Type B pancreatic cell (in vitro differentiated cells): ENCODE measurements around the gene MRPL58. TPM values are rescaled to one million over a fixed set of nuclear protein-coding genes. Genes with fewer than 3 reads are reported as not detected.
A peak's percentile ranks its signal among the peaks of the same experiment; 100 is the strongest.

ENCODE experiments used
- DNase-seq: peaks from one replicate; pipeline ENCODE4 v3.0.0; 2021; ENCODE audit warnings: mixed read lengths; ENCODE audit not compliant: unreplicated experiment; ENCODE audit errors: extremely low spot score
- H3K27ac Mint-ChIP-seq: 2 replicates; pipeline ENCODE4 v1.8.0; 2021; ENCODE audit warnings: mild to moderate bottlenecking, mixed read lengths
- H3K27me3 Mint-ChIP-seq: 2 replicates; pipeline ENCODE4 v1.8.0; 2021; ENCODE audit warnings: mixed read lengths
- H3K36me3 Mint-ChIP-seq: 2 replicates; pipeline ENCODE4 v1.8.0; 2021; ENCODE audit warnings: mixed read lengths
- H3K4me1 Mint-ChIP-seq: one replicate; pipeline ENCODE4 v1.8.0; 2021; ENCODE audit warnings: mixed read lengths; ENCODE audit not compliant: unreplicated experiment
- H3K4me3 Mint-ChIP-seq: 2 replicates; pipeline ENCODE4 v1.8.0; 2021; ENCODE audit warnings: mild to moderate bottlenecking, mixed read lengths
- H3K9me3 Mint-ChIP-seq: 2 replicates; pipeline ENCODE4 v1.8.0; 2021; ENCODE audit warnings: mixed read lengths
- total RNA-seq: library from RNA; stranded (reverse); gene quantifications from 2 replicates; pipeline ENCODE4 v1.2.1, GENCODE V29; 2021; ENCODE audit warnings: low replicate concordance
- TF ChIP-seq, protein P1 (sequence below): fragments of 200-600 bp; sonication (generic); conservative IDR thresholded peaks from 2 replicates; pipeline ENCODE4 v1.5.0; 2021; ENCODE audit warnings: antibody characterized with exemption, mild to moderate bottlenecking

MRPL58 gene
- total RNA-seq, 1 donor from 2014 or later, result 27.9 TPM

DNA sequence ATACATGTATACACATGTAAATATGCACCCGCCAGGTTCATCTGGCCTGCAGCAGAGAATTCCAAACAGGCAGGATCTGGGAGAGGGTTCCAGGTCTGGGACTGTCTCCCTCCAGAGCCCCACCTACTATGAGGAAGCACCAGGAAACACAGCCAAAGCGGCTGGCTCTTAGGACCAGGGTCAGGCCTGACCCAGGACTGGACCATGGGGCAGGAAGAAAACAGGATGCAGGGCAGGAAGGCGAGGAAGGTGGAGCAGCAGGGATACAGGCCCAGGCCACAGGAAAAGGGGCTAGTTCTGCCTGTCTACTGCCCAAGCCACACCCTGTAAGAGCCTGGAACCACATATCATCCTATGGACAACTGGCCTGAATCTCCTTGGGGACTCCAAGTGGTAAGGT, 42.1 kb upstream of the MRPL58 start:
- peaks cover 40% of the 10 kb centered on the region for H3K27me3 Mint-ChIP-seq
- peaks cover 9% of the 10 kb centered on the region for H3K4me1 Mint-ChIP-seq
- H3K36me3 Mint-ChIP-seq, result no peaks in the 10 kb centered on the region
- peak overlapping the region; percentile 46 for H3K27ac Mint-ChIP-seq
- H3K4me3 Mint-ChIP-seq, result peak overlapping the region; percentile 83
- DNase-seq, result no peak
- TF ChIP-seq, protein P1, sequence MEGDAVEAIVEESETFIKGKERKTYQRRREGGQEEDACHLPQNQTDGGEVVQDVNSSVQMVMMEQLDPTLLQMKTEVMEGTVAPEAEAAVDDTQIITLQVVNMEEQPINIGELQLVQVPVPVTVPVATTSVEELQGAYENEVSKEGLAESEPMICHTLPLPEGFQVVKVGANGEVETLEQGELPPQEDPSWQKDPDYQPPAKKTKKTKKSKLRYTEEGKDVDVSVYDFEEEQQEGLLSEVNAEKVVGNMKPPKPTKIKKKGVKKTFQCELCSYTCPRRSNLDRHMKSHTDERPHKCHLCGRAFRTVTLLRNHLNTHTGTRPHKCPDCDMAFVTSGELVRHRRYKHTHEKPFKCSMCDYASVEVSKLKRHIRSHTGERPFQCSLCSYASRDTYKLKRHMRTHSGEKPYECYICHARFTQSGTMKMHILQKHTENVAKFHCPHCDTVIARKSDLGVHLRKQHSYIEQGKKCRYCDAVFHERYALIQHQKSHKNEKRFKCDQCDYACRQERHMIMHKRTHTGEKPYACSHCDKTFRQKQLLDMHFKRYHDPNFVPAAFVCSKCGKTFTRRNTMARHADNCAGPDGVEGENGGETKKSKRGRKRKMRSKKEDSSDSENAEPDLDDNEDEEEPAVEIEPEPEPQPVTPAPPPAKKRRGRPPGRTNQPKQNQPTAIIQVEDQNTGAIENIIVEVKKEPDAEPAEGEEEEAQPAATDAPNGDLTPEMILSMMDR, result no peak
- H3K9me3 Mint-ChIP-seq, result no peaks in the 10 kb centered on the region

DNA sequence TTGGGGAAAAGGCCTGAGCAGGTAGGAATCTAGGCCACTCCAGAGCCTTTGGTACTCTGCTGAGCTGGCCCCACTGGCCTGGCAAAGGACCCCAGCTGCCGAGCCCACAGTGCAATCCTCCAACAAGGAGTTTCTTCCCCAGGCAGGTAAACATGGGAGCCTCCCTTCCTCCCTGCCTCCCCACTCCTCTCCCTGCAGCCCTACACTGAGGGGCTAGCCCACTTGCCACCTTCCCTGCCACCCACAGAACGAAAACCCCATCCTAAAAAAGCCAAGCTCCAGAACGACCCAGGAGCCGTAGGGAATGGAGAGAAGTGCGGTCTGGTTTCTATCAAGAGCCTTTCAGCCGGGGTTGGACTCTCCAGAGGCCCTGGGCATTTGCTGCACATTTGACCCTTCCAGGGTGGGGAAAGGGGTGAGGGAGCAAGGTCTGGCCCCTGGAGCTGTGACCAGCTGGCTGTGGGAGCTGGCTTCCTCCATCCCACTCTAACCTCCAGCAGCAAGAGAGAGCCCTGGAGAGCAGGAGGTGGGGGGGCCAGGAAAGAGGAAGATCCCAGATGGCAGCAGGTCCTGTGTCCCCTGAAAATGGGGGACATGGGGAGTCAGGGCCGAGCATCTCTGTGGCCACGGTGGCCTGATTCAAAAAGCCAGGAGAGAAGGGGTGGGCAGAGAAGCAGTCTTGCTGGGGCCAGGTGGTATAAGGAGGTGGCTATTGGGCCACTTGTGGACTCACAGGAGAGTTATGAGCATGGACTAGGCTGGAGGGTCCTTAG, 41.2 kb upstream of the MRPL58 start:
- peak overlapping the region; percentile 50 for H3K27ac Mint-ChIP-seq
- no peaks in the 10 kb centered on the region for H3K9me3 Mint-ChIP-seq
- H3K36me3 Mint-ChIP-seq, result no peaks in the 10 kb centered on the region
- peak overlapping the region; percentile 83 for H3K4me3 Mint-ChIP-seq
- TF ChIP-seq, protein P1, result no peak
- DNase-seq, result no peak
- H3K27me3 Mint-ChIP-seq, result peaks cover 46% of the 10 kb centered on the region
- peaks cover 9% of the 10 kb centered on the region for H3K4me1 Mint-ChIP-seq

DNA sequence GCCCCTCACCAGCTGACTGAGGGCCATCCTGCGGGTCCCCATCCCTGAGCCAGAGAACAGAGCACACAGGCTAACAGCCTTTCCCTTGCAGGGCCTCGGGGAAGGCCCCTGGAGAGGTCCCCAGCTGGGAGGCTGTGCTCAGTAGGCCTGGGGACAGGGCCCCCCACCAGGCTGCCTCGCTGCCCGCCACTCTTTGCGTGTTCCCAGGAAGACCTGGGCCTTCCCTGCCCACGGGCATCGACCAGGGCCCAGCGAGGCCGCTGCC, 40.7 kb upstream of the MRPL58 start:
- Mint-ChIP-seq H3K4me1 (peaks cover 9% of the 10 kb centered on the region), H3K27me3 (peaks cover 47% of the 10 kb centered on the region), H3K9me3 (no peaks in the 10 kb centered on the region), H3K4me3 (peak overlapping the region; percentile 83), H3K36me3 (no peaks in the 10 kb centered on the region), H3K27ac (no peak overlapping the region)
- no peak for DNase-seq
- TF ChIP-seq, protein P1, result no peak

DNA sequence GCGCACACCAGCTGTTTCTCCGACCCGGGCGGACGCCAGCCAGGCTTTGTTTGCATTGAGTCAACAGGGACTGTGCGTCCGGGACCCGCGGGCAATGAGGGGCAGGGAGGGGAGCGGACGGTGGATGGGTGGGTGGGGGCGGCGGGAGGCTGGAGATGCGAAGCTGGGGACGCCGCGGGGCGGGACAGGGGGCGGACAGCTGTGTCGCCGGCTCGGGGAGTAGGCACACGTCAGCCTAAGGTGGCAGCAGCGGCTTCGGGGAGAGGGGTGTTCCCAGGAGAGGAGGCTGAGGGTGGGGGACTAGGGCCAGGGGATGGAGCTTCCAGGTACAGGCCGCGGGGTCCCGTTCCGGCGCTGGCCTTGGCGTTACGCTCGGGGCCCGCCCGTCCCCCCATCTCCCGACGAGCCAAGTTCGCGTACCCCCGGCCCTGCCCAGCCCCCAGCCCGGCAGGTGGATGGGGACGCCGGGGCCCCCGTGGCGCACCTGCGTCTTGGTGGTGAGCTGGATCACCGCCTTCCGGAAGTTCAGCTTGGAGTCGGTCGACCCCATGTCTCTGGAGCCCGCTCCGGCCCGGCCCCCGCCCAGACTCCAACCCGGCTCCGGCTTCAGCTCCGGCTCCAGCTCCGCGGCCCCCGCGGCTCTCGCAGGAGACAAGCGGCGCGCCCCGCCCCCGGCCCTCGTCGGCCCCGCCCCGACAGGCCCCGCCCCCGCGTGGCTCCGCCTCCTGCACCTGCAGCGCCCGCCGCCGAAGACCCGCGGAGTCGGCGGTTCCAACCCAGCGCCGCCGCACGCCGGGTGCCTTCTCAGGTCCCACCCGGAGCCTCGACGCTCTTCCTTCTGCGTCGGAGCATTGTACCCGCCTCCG, 40.1 kb upstream of the MRPL58 start, which contains the start of gene HID1:
HID1 (minus strand) TSS at position 653 of the 866 bp plus-strand sequence; CDS start at position 550, 103 bp downstream.
- Mint-ChIP-seq H3K27me3 (peaks cover 49% of the 10 kb centered on the region), H3K4me3 (peak within 1 kb of the TSS; percentile 83), H3K27ac (peak within 1 kb of the TSS; percentile 50), H3K9me3 (no peaks in the 10 kb centered on the region), H3K4me1 (peaks cover 9% of the 10 kb centered on the region), H3K36me3 (no peaks in the 10 kb centered on the region)
- TF ChIP-seq, protein P1, result no peak
- DNase-seq, result peak; percentile 70

DNA sequence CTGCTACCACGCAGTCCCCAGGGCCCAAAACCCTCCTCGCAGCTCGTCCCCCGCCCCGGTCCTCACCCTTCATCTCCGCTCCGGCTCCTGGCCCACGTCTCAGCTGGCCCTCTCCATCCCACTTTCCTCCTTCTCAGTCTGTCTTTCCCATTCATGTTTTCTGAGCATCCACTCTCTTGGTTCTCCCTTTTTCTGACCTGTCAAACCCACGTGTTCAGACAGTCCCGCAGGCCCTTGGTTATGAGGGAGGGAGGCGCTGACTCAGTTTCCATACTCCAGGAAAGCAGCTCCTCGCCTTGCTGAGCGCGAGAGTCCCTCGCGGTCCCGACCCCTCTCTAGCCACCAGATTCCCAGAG, 39.5 kb upstream of the MRPL58 start:
- TF ChIP-seq, protein P1, result no peak
- Mint-ChIP-seq H3K27me3 (peaks cover 51% of the 10 kb centered on the region), H3K4me3 (peak overlapping the region; percentile 82), H3K9me3 (no peaks in the 10 kb centered on the region), H3K36me3 (no peaks in the 10 kb centered on the region), H3K4me1 (peaks cover 9% of the 10 kb centered on the region), H3K27ac (peak overlapping the region; percentile 6)
- DNase-seq, result no peak
